Thyroid gland (tissue), 4 donors: ENCODE measurements around the gene NUDT1.

Experiments
- POLR2A ChIP-seq, 2 donors: fragments of 450-650 bp; IDR thresholded peaks; one replicate each; pipeline ENCODE4 v1.6.1; 2017; ENCODE audit warnings: antibody characterized with exemption in 2 of 2, mild to moderate bottlenecking in 2 of 2, moderate library complexity in 1 of 2
- TF ChIP-seq, protein P1 (sequence below), 6 experiments: fragments of 200-600 bp in 3 of 6; fragments of 450-650 bp in 3 of 6; sonication (generic) in 3 of 6; IDR thresholded peaks; one replicate each; pipeline ENCODE4 v1.5.1; 2016 to 2019; ENCODE audit warnings: antibody characterized with exemption in 6 of 6, mild to moderate bottlenecking in 2 of 6, inconsistent platforms in 1 of 6, moderate library complexity in 1 of 6

DNA sequence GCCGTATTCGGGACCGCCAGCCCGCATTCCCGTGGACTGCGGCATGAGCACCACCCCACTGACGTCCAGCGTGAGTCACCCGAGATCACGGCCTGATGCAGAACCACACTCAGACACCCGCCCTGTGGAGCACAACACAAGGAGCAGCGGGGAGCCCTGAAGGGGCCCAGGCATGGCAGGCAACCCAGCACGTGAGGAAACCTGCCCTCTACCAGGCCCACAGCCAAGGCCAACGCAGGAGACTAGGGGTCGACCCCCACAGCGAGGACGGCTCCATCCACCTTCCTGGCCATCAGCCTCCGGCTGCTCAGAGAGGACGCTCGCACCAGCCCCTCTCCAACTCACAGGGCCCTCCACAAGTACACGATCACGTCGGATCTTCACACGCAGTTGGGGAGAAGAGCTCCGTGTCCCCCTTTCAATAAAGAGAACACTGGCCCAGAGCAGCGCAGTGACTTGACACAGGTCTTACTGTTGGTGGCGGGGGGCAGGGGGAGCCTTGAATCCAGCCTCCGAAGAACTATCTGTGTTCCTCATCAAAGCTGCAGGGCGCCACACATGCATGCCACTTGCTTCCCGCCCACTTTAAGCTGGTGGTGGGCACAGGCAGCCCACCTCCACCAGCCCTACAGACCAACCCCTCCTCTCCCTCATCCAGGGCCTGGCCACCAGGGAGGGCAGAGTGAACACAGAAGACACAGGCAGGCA, 31.3 kb upstream of the NUDT1 start:
- TF ChIP-seq, protein P1, sequence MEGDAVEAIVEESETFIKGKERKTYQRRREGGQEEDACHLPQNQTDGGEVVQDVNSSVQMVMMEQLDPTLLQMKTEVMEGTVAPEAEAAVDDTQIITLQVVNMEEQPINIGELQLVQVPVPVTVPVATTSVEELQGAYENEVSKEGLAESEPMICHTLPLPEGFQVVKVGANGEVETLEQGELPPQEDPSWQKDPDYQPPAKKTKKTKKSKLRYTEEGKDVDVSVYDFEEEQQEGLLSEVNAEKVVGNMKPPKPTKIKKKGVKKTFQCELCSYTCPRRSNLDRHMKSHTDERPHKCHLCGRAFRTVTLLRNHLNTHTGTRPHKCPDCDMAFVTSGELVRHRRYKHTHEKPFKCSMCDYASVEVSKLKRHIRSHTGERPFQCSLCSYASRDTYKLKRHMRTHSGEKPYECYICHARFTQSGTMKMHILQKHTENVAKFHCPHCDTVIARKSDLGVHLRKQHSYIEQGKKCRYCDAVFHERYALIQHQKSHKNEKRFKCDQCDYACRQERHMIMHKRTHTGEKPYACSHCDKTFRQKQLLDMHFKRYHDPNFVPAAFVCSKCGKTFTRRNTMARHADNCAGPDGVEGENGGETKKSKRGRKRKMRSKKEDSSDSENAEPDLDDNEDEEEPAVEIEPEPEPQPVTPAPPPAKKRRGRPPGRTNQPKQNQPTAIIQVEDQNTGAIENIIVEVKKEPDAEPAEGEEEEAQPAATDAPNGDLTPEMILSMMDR (IDR thresholded peaks at IDR 0.05): no peak
- no peak for TF ChIP-seq POLR2A (IDR thresholded peaks at IDR 0.05)
